Activated CD8-positive, alpha-beta memory T cell treated with anti-CD3 and anti-CD28 coated beads, Interleukin-2, amount 50 U/mL, for 1 hour (primary cell): Measurements from ENCODE around the gene TRIM15.
"Not testable (repeated sequence)": the region's sequence is repeated elsewhere in the genome, so short reads cannot be mapped to it uniquely, and the experiment has no call there.

Experiments used
- DNase-seq: peaks from one replicate; pipeline ENCODE4 v3.0.0-alpha.2; 2020; ENCODE audit errors: extremely low read depth

TRIM15 gene

GRCh38 chr6:30162265-30163089, 869 bp upstream of the TRIM15 start:
- no peak for DNase-seq

- no peak for DNase-seq
Observed at GRCh38 chr6:30163918-30164654, 740 bp downstream of the TRIM15 start.

- DNase-seq = no peak
Observed at GRCh38 chr6:30164714-30165113, 1.4 kb downstream of the TRIM15 start.

- not testable (repeated sequence) for DNase-seq
Observed at GRCh38 chr6:30165238-30165637, 1.9 kb downstream of the TRIM15 start.

- DNase-seq = no peak
Observed at GRCh38 chr6:30167101-30167500, 3.8 kb downstream of the TRIM15 start.

GRCh38 chr6:30168741-30169140, 5.4 kb downstream of the TRIM15 start:
- DNase-seq = no peak

GRCh38 chr6:30169658-30170614, 6.6 kb downstream of the TRIM15 start:
- DNase-seq = no peak

- no peak for DNase-seq
Observed at GRCh38 chr6:30171677-30172471, 8.5 kb downstream of the TRIM15 start.

- no peak for DNase-seq
Observed at GRCh38 chr6:30172681-30173080, 9.3 kb downstream of the TRIM15 start.

- no peak for DNase-seq
Observed at GRCh38 chr6:30175765-30176164, 12.4 kb downstream of the TRIM15 start.

GRCh38 chr6:30178837-30179236, 15.5 kb downstream of the TRIM15 start:
- DNase-seq = no peak

GRCh38 chr6:30180145-30180544, 16.8 kb downstream of the TRIM15 start:
- no peak for DNase-seq

GRCh38 chr6:30184417-30185031, 21.2 kb downstream of the TRIM15 start:
- DNase-seq = no peak

- DNase-seq = no peak
Observed at GRCh38 chr6:30185846-30186484, 22.6 kb downstream of the TRIM15 start.

- no peak for DNase-seq
Observed at GRCh38 chr6:30188541-30188940, 25.2 kb downstream of the TRIM15 start.

GRCh38 chr6:30192076-30192475, 28.7 kb downstream of the TRIM15 start:
- DNase-seq = no peak

- DNase-seq = no peak
Observed at GRCh38 chr6:30194797-30195690, 31.7 kb downstream of the TRIM15 start.

- DNase-seq = no peak
Observed at GRCh38 chr6:30195951-30196350, 32.6 kb downstream of the TRIM15 start.

GRCh38 chr6:30196376-30196775, 33.0 kb downstream of the TRIM15 start:
- DNase-seq = no peak
